Measurements from ENCODE around the gene ATP13A3. TPM values are rescaled to one million over a fixed set of nuclear protein-coding genes. Genes with fewer than 3 reads are reported as not detected.

Gene ATP13A3
- total and polyA plus RNA-seq, 7 donors: 10.9 to 82.7 (median 50.4) TPM

GRCh38 chr3:194468086-194468485 is 18.7 kb downstream of the ATP13A3 start:
- H3K4me1 ChIP-seq: peaks cover 0 to 7% (median 4%) of the 10 kb centered on the region in 4 donors
- TF ChIP-seq, protein P1, sequence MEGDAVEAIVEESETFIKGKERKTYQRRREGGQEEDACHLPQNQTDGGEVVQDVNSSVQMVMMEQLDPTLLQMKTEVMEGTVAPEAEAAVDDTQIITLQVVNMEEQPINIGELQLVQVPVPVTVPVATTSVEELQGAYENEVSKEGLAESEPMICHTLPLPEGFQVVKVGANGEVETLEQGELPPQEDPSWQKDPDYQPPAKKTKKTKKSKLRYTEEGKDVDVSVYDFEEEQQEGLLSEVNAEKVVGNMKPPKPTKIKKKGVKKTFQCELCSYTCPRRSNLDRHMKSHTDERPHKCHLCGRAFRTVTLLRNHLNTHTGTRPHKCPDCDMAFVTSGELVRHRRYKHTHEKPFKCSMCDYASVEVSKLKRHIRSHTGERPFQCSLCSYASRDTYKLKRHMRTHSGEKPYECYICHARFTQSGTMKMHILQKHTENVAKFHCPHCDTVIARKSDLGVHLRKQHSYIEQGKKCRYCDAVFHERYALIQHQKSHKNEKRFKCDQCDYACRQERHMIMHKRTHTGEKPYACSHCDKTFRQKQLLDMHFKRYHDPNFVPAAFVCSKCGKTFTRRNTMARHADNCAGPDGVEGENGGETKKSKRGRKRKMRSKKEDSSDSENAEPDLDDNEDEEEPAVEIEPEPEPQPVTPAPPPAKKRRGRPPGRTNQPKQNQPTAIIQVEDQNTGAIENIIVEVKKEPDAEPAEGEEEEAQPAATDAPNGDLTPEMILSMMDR (IDR thresholded peaks at IDR 0.05): no peak
- TF ChIP-seq POLR2AphosphoS5 (IDR thresholded peaks at IDR 0.05): no peak
- no peak for TF ChIP-seq EP300 (IDR thresholded peaks at IDR 0.05)
- TF ChIP-seq POLR2A (IDR thresholded peaks at IDR 0.05): no peak
- no peak overlapping the region for H3K27ac ChIP-seq
- no peaks in the 10 kb centered on the region for H3K9me3 ChIP-seq
- H3K4me3 ChIP-seq: no peak overlapping the region
- no peaks in the 10 kb centered on the region for H3K27me3 ChIP-seq
- intact Hi-C loops (cut with DNase I): no loop called here
- DNase-seq: no peak
- H3K36me3 ChIP-seq: no peaks in the 10 kb centered on the region
- 85 to 88% methylated on average over 3 of the region's 3 CpGs for WGBS, 2 donors

GRCh38 chr3:194466761-194467356 is 19.9 kb downstream of the ATP13A3 start:
- intact Hi-C loops (cut with DNase I): no loop called here
- H3K27ac ChIP-seq: no peak overlapping the region
- H3K9me3 ChIP-seq: no peaks in the 10 kb centered on the region
- no peaks in the 10 kb centered on the region for H3K36me3 ChIP-seq
- H3K4me3 ChIP-seq: no peak overlapping the region
- no peak for DNase-seq
- TF ChIP-seq POLR2AphosphoS5 (IDR thresholded peaks at IDR 0.05): no peak
- TF ChIP-seq POLR2A (IDR thresholded peaks at IDR 0.05): no peak
- TF ChIP-seq EP300 (IDR thresholded peaks at IDR 0.05): no peak
- TF ChIP-seq, protein P1 (IDR thresholded peaks at IDR 0.05): no peak
- peaks cover 0 to 10% (median 6%) of the 10 kb centered on the region in 4 donors for H3K4me1 ChIP-seq
- WGBS, 2 donors: 76 to 84% methylated on average over 2 of the region's 2 CpGs
- H3K27me3 ChIP-seq: no peaks in the 10 kb centered on the region

GRCh38 chr3:194465920-194466570 is 20.8 kb downstream of the ATP13A3 start:
- no peaks in the 10 kb centered on the region for H3K9me3 ChIP-seq
- no peak overlapping the region for H3K4me3 ChIP-seq
- no peak for TF ChIP-seq POLR2AphosphoS5 (IDR thresholded peaks at IDR 0.05)
- no peak for TF ChIP-seq EP300 (IDR thresholded peaks at IDR 0.05)
- TF ChIP-seq, protein P1 (IDR thresholded peaks at IDR 0.05): no peak
- no peak for TF ChIP-seq POLR2A (IDR thresholded peaks at IDR 0.05)
- no peaks in the 10 kb centered on the region for H3K36me3 ChIP-seq
- peaks cover 0 to 8% (median 5%) of the 10 kb centered on the region in 4 donors for H3K4me1 ChIP-seq
- WGBS, 2 donors: 58 to 64% methylated on average over 5 of the region's 5 CpGs
- no peak overlapping the region for H3K27ac ChIP-seq
- DNase-seq: no peak
- intact Hi-C loops (cut with DNase I): no loop called here
- no peaks in the 10 kb centered on the region for H3K27me3 ChIP-seq

- Histone ChIP-seq H3K4me3 (no peak overlapping the region), H3K36me3 (peaks cover 0 to under 1% (median 0%) of the 10 kb centered on the region in 4 donors), H3K9me3 (no peaks in the 10 kb centered on the region), H3K27me3 (no peaks in the 10 kb centered on the region), H3K4me1 (peaks cover 0 to 8% (median 4%) of the 10 kb centered on the region in 4 donors), H3K27ac (no peak overlapping the region)
- no peak for DNase-seq
- intact Hi-C loops (cut with DNase I): no loop called here
- TF ChIP-seq POLR2AphosphoS5 (IDR thresholded peaks at IDR 0.05) (no peak), EP300 (IDR thresholded peaks at IDR 0.05) (no peak), POLR2A (IDR thresholded peaks at IDR 0.05) (no peak)
- TF ChIP-seq, protein P1 (IDR thresholded peaks at IDR 0.05): no peak
- WGBS, 2 donors: 93 to 94% methylated on average over 7 of the region's 7 CpGs
Measured at GRCh38 chr3:194465246-194465645, 21.6 kb downstream of the ATP13A3 start.
